OCI-LY7 (cell line): Measurements from ENCODE around the gene EYA2. TPM values are rescaled to one million over a fixed set of nuclear protein-coding genes. Genes with fewer than 3 reads are reported as not detected.

Experiments
- BruUV-seq: library from RNA; stranded (reverse); fragments of 400-500 nt; replicated peaks from 2 replicates; lab custom pipeline; 2021; lab: Mats Ljungman, UMichigan
- CTCF ChIA-PET: fragments of 300-600 bp; sonication (Branson Sonifier 250); formaldehyde crosslinking; loops from one replicate; lab custom pipeline; 2022; ENCODE audit warnings: antibody characterized with exemption; ENCODE audit not compliant: unreplicated experiment; lab: Charles Lee
- POLR2A ChIA-PET: fragments of 300-600 bp; sonication (Branson Sonifier 250); formaldehyde crosslinking; loops from one replicate; lab custom pipeline; 2022; ENCODE audit warnings: antibody characterized with exemption; lab: Charles Lee
- DNase-seq: peaks from one replicate; pipeline ENCODE4 v3.0.0-alpha.2; 2015; ENCODE audit warnings: low spot score
- H2AFZ ChIP-seq: fragments of 200-600 bp; sonication (generic), shearing (Covaris generic); 2 replicates; pipeline ENCODE4 v1.6.1; 2014; ENCODE audit warnings: mild to moderate bottlenecking, antibody characterized with exemption, low read length, moderate library complexity
- H3K27ac ChIP-seq: fragments of 200-600 bp; sonication (generic); 2 replicates; pipeline ENCODE4 v1.5.1; 2014; ENCODE audit warnings: mixed run types, low read depth, mild to moderate bottlenecking, moderate library complexity, low read length, inconsistent platforms; ENCODE audit not compliant: poor library complexity, severe bottlenecking
- H3K36me3 ChIP-seq: fragments of 200-600 bp; sonication (generic); 2 replicates; pipeline ENCODE4 v1.6.1; 2014; ENCODE audit warnings: mild to moderate bottlenecking, antibody characterized with exemption, low read length, moderate library complexity, mixed read lengths; ENCODE audit not compliant: insufficient read depth
- H3K4me1 ChIP-seq: fragments of 200-600 bp; sonication (generic); 2 replicates; pipeline ENCODE4 v1.5.1; 2014; ENCODE audit warnings: mild to moderate bottlenecking, low read length; ENCODE audit not compliant: insufficient read depth, poor library complexity, severe bottlenecking
- H3K4me2 ChIP-seq: fragments of 200-600 bp; sonication (generic); 2 replicates; pipeline ENCODE4 v1.6.1; 2014; ENCODE audit warnings: mild to moderate bottlenecking, low read length
- H3K4me3 ChIP-seq: fragments of 200-600 bp; sonication (generic); 2 replicates; pipeline ENCODE4 v1.5.1; 2014; ENCODE audit warnings: mild to moderate bottlenecking, low read depth, low read length; ENCODE audit not compliant: poor library complexity, severe bottlenecking
- H3K79me2 ChIP-seq: fragments of 200-600 bp; sonication (generic); 2 replicates; pipeline ENCODE4 v1.6.1; 2016; ENCODE audit warnings: low read depth, mild to moderate bottlenecking, low read length, moderate library complexity, mixed read lengths; ENCODE audit not compliant: insufficient read depth
- H3K9me2 ChIP-seq: fragments of 200-600 bp; sonication (generic); 2 replicates; pipeline ENCODE4 v1.6.1; 2016; ENCODE audit warnings: mild to moderate bottlenecking, low read length, mixed read lengths; ENCODE audit not compliant: insufficient read depth
- H3K9me3 ChIP-seq: fragments of 200-600 bp; sonication (generic); 2 replicates; pipeline ENCODE4 v1.6.1; 2014; ENCODE audit warnings: mild to moderate bottlenecking, mixed run types, low read length, mixed read lengths
- H4K20me1 ChIP-seq: fragments of 200-600 bp; sonication (generic); 2 replicates; pipeline ENCODE4 v1.6.1; 2014; ENCODE audit warnings: mild to moderate bottlenecking, antibody characterized with exemption, low read length, moderate library complexity, mixed read lengths; ENCODE audit not compliant: insufficient read depth
- CTCF ChIP-seq: fragments of 200-600 bp; sonication (generic); conservative IDR thresholded peaks from 2 replicates; pipeline ENCODE4 v1.5.1; 2014; ENCODE audit warnings: mild to moderate bottlenecking, antibody characterized with exemption, low read length, moderate library complexity, mixed read lengths
- EZH2phosphoT487 ChIP-seq: fragments of 200-600 bp; sonication (generic); IDR thresholded peaks from 2 replicates; pipeline ENCODE4 v1.6.1; 2018; ENCODE audit warnings: low read depth, borderline replicate concordance, mild to moderate bottlenecking, mixed run types, antibody characterized with exemption, low read length, moderate library complexity, mixed read lengths
- intact Hi-C: fragments of 100-400 bp; cut with micrococcal nuclease; formaldehyde crosslinking; loops from one replicate; pipeline ENCODE4 v1.10.0; 2022; ENCODE audit not compliant: unreplicated experiment
- total RNA-seq, 2 experiments: library from RNA; depleted of rRNA in 1 of 2; stranded (reverse); fragments of >200 nt in 1 of 2; shearing (Covaris generic) in 1 of 2; gene quantifications; 2 replicates each; pipeline ENCODE4 v1.2.3, GENCODE V29; 2014 to 2022

EYA2 gene
- total RNA-seq, 2 experiments from 2014 or later: not detected

- no peak overlapping the region for H2AFZ ChIP-seq
- no peak overlapping the region for H3K4me3 ChIP-seq
- no TSS peak for BruUV-seq
- no peak for DNase-seq
- no peak overlapping the region for H3K27ac ChIP-seq
- ChIA-PET POLR2A (no interaction called here), CTCF (no interaction called here)
- no peaks in the 10 kb centered on the region for H4K20me1 ChIP-seq
- TF ChIP-seq CTCF: no peak
- H3K36me3 ChIP-seq: no peaks in the 10 kb centered on the region
- H3K9me2 ChIP-seq: no peaks in the 10 kb centered on the region
- intact Hi-C loops: no loop called here
- H3K4me1 ChIP-seq: no peaks in the 10 kb centered on the region
- H3K79me2 ChIP-seq: no peaks in the 10 kb centered on the region
- H3K4me2 ChIP-seq: no peak overlapping the region
- no peaks in the 10 kb centered on the region for H3K9me3 ChIP-seq
These were observed 42.9 kb upstream of the EYA2 start for GRCh38 chr20:46851746-46852145.

- ChIA-PET POLR2A (no interaction called here), CTCF (no interaction called here)
- H3K4me2 ChIP-seq: no peak overlapping the region
- H3K79me2 ChIP-seq: no peaks in the 10 kb centered on the region
- intact Hi-C loops: no loop called here
- H3K4me1 ChIP-seq: no peaks in the 10 kb centered on the region
- no peak for TF ChIP-seq EZH2phosphoT487
- no peak for TF ChIP-seq CTCF
- no peaks in the 10 kb centered on the region for H4K20me1 ChIP-seq
- no peaks in the 10 kb centered on the region for H3K9me2 ChIP-seq
- no peak overlapping the region for H3K27ac ChIP-seq
- DNase-seq: no peak
- no peak overlapping the region for H3K4me3 ChIP-seq
- BruUV-seq: no TSS peak
- no peaks in the 10 kb centered on the region for H3K9me3 ChIP-seq
- no peak overlapping the region for H2AFZ ChIP-seq
- no peaks in the 10 kb centered on the region for H3K36me3 ChIP-seq
These were observed 42.3 kb upstream of the EYA2 start for GRCh38 chr20:46852313-46852712.

- ChIA-PET POLR2A (no interaction called here), CTCF (no interaction called here)
- Histone ChIP-seq H3K79me2 (no peaks in the 10 kb centered on the region), H2AFZ (no peak overlapping the region), H3K4me3 (no peak overlapping the region), H3K36me3 (no peaks in the 10 kb centered on the region), H3K9me2 (no peaks in the 10 kb centered on the region), H4K20me1 (no peaks in the 10 kb centered on the region), H3K4me1 (no peaks in the 10 kb centered on the region), H3K9me3 (no peaks in the 10 kb centered on the region), H3K4me2 (no peak overlapping the region), H3K27ac (no peak overlapping the region)
- DNase-seq: no peak
- no TSS peak for BruUV-seq
- intact Hi-C loops: no loop called here
- TF ChIP-seq EZH2phosphoT487: no peak
- no peak for TF ChIP-seq CTCF
These were observed 40.7 kb upstream of the EYA2 start for GRCh38 chr20:46853926-46854325.
